Tibial nerve (tissue), 3 donors: ENCODE data around the gene RIPOR1.

Source experiments
- POLR2A ChIP-seq, 2 donors: fragments of 450-650 bp; IDR thresholded peaks; one replicate each; pipeline ENCODE4 v1.6.1; 2017; ENCODE audit warnings: antibody characterized with exemption in 2 of 2, mild to moderate bottlenecking in 2 of 2, moderate library complexity in 2 of 2
- TF ChIP-seq, protein P1 (sequence below), 5 experiments: fragments of 200-600 bp in 3 of 5; fragments of 450-650 bp in 2 of 5; sonication (generic) in 3 of 5; IDR thresholded peaks; one replicate each; pipeline ENCODE4 v1.5.1; 2016 to 2019; ENCODE audit warnings: antibody characterized with exemption in 5 of 5, mild to moderate bottlenecking in 3 of 5, moderate library complexity in 2 of 5

DNA sequence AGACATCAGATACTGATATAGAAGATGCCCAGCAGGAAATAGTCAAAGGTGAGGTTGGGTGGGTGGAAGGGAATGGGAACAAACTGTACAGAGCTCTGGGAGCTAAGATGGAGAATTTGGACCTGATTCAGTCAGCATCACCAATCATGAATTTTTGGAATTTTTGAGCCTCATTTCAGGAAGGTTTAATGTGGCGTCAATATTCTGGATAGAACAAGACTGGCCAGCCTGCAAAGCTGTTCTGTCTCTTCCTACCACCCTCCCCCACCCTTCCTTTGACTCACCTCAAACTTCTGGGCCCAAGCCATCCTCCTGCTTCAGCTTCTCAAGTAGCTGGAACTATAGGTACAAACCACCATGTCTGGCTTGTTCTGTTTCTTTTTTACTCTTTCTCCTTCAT is 66.3 kb downstream of the RIPOR1 start:
- TF ChIP-seq, protein P1, sequence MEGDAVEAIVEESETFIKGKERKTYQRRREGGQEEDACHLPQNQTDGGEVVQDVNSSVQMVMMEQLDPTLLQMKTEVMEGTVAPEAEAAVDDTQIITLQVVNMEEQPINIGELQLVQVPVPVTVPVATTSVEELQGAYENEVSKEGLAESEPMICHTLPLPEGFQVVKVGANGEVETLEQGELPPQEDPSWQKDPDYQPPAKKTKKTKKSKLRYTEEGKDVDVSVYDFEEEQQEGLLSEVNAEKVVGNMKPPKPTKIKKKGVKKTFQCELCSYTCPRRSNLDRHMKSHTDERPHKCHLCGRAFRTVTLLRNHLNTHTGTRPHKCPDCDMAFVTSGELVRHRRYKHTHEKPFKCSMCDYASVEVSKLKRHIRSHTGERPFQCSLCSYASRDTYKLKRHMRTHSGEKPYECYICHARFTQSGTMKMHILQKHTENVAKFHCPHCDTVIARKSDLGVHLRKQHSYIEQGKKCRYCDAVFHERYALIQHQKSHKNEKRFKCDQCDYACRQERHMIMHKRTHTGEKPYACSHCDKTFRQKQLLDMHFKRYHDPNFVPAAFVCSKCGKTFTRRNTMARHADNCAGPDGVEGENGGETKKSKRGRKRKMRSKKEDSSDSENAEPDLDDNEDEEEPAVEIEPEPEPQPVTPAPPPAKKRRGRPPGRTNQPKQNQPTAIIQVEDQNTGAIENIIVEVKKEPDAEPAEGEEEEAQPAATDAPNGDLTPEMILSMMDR (IDR thresholded peaks at IDR 0.05): no peak
- no peak for TF ChIP-seq POLR2A (IDR thresholded peaks at IDR 0.05)
